Naive thymus-derived CD4-positive, alpha-beta T cell (primary cell): Measurements from ENCODE around the gene SNRNP25. TPM values are rescaled to one million over a fixed set of nuclear protein-coding genes. Genes with fewer than 3 reads are reported as not detected.

Source experiments
- ATAC-seq: fragments of 150-1000 bp; cut with Tn5 transposase; 2 replicates; pipeline ENCODE4 v1.10.0; 2021; ENCODE audit warnings: mild to moderate bottlenecking, moderate library complexity
- CTCF ChIA-PET: fragments of 350-600 bp; sonication (Branson Sonifier 250); formaldehyde crosslinking; loops from one replicate; lab custom pipeline; 2021; ENCODE audit warnings: antibody characterized with exemption; lab: Charles Lee
- POLR2A ChIA-PET: fragments of 350-600 bp; sonication (Branson Sonifier 250); formaldehyde crosslinking; loops from one replicate; lab custom pipeline; 2021; ENCODE audit warnings: antibody characterized with exemption, inconsistent platforms; lab: Charles Lee
- DNase-seq, 9 donors: peaks; one replicate each; pipeline versions ENCODE4 v3.0.0 to v3.0.0-alpha.2; 2020 to 2022; ENCODE audit warnings: mixed read lengths in 1 of 9
- H3K27ac ChIP-seq: one replicate; pipeline ENCODE4 v1.7.0; 2013; ENCODE audit warnings: mild to moderate bottlenecking, low read depth, low read length, moderate library complexity
- H3K27me3 ChIP-seq, 2 donors: one replicate each; pipeline ENCODE4 v1.7.0; 2013; ENCODE audit warnings: low read length in 2 of 2, mild to moderate bottlenecking in 2 of 2, moderate library complexity in 2 of 2; ENCODE audit not compliant: control insufficient read depth in 2 of 2, insufficient read depth in 2 of 2
- H3K36me3 ChIP-seq, 3 experiments: 1 replicate in 2 of 3; 2 replicates in 1 of 3; pipeline ENCODE4 v1.7.0; 2013; ENCODE audit warnings: low read length in 3 of 3, mild to moderate bottlenecking in 3 of 3, moderate library complexity in 1 of 3; ENCODE audit not compliant: insufficient read depth in 3 of 3, control insufficient read depth in 2 of 3
- H3K4me1 ChIP-seq, 2 donors: one replicate each; pipeline ENCODE4 v1.7.0; 2013; ENCODE audit warnings: low read length in 2 of 2, mild to moderate bottlenecking in 2 of 2, moderate library complexity in 1 of 2; ENCODE audit not compliant: control insufficient read depth in 2 of 2, insufficient read depth in 2 of 2
- H3K4me3 ChIP-seq: 2 replicates; pipeline ENCODE4 v1.7.0; 2013; ENCODE audit warnings: mild to moderate bottlenecking, low read length
- H3K9me3 ChIP-seq, 3 experiments: 1 replicate in 2 of 3; 2 replicates in 1 of 3; pipeline ENCODE4 v1.7.0; 2013; ENCODE audit warnings: low read length in 3 of 3; ENCODE audit not compliant: control insufficient read depth in 2 of 3
- H3K27ac Mint-ChIP-seq, 9 donors: one replicate each; pipeline ENCODE4 v1.8.0; 2020 to 2022; ENCODE audit warnings: mixed read lengths in 9 of 9, mild to moderate bottlenecking in 8 of 9, moderate library complexity in 5 of 9, inconsistent platforms in 2 of 9
- H3K27me3 Mint-ChIP-seq, 5 donors: one replicate each; pipeline ENCODE4 v1.8.0; 2021 to 2022; ENCODE audit warnings: mixed read lengths in 5 of 5, mild to moderate bottlenecking in 1 of 5
- H3K36me3 Mint-ChIP-seq, 5 donors: one replicate each; pipeline ENCODE4 v1.8.0; 2020 to 2022; ENCODE audit warnings: mixed read lengths in 5 of 5, mild to moderate bottlenecking in 3 of 5, inconsistent platforms in 1 of 5
- H3K4me1 Mint-ChIP-seq, 7 donors: one replicate each; pipeline ENCODE4 v1.8.0; 2020 to 2022; ENCODE audit warnings: mixed read lengths in 7 of 7, mild to moderate bottlenecking in 3 of 7, inconsistent platforms in 1 of 7
- H3K4me3 Mint-ChIP-seq, 10 donors: one replicate each; pipeline ENCODE4 v1.8.0; 2020 to 2022; ENCODE audit warnings: mild to moderate bottlenecking in 10 of 10, mixed read lengths in 10 of 10, moderate library complexity in 6 of 10, inconsistent platforms in 2 of 10
- H3K9me3 Mint-ChIP-seq, 11 donors: one replicate each; pipeline ENCODE4 v1.8.0; 2020 to 2022; ENCODE audit warnings: mixed read lengths in 11 of 11, mild to moderate bottlenecking in 4 of 11, inconsistent platforms in 1 of 11, moderate library complexity in 1 of 11
- intact Hi-C, 2 donors: fragments of 100-400 bp; cut with micrococcal nuclease; formaldehyde crosslinking; loops; one replicate each; pipeline ENCODE4 v1.15.1; 2023
- polyA plus RNA-seq, 2 donors: library from polyadenylated mRNA; unstranded; fragments of 300-500 nt; fragmentation: Illumina TruSeq; gene quantifications; one replicate each; pipeline ENCODE4 v1.2.3, GENCODE V29; 2021
- total RNA-seq, 6 experiments: library from RNA in 5 of 6; stranded (reverse) in 5 of 6; gene quantifications; 1 replicate in 5 of 6; 2 replicates in 1 of 6; pipeline ENCODE4 v1.2.3 and lab custom pipeline; 2021 to 2026

The SNRNP25 gene
- total and polyA plus RNA-seq, 7 experiments from 2014 or later = 9.8 to 57.4 (median 12.3) TPM

- peaks cover 0 to under 1% (median 0%) of the 10 kb centered on the region in 5 donors for H3K27me3 Mint-ChIP-seq
- Histone ChIP-seq H3K27ac (no peak overlapping the region), H3K4me3 (no peak overlapping the region), H3K27me3 (no peaks in the 10 kb centered on the region), H3K36me3 (peaks cover 0 to under 1% (median 0%) of the 10 kb centered on the region in 3 experiments), H3K4me1 (no peaks in the 10 kb centered on the region), H3K9me3 (no peaks in the 10 kb centered on the region)
- CTCF ChIA-PET = interaction anchor here (6.4 kb wide), 1 partner anchor 34 kb away, joined by 96 read pairs; no protein-coding TSS in a partner anchor
- no peaks in the 10 kb centered on the region for H3K9me3 Mint-ChIP-seq
- ATAC-seq = no peak
- intact Hi-C loops = no loop called here
- peaks cover 0 to 8% (median 3%) of the 10 kb centered on the region in 7 donors for H3K4me1 Mint-ChIP-seq
- no peak overlapping the region for H3K4me3 Mint-ChIP-seq
- H3K27ac Mint-ChIP-seq = no peak overlapping the region
- POLR2A ChIA-PET = interaction anchor here (1.1 to 1.2 kb wide), 2 partner anchors 9 to 74 kb away, joined by 3 to 4 read pairs; partner anchors contain the start of genes POLR3K and SNRNP25
- no peak for DNase-seq
- no peaks in the 10 kb centered on the region for H3K36me3 Mint-ChIP-seq
These were observed 8.8 kb downstream of the SNRNP25 start for GRCh38 chr16:62283-62967.

GRCh38 chr16:62968-63391 is 9.4 kb downstream of the SNRNP25 start:
- H3K27me3 ChIP-seq = no peaks in the 10 kb centered on the region
- Mint-ChIP-seq H3K4me3 (no peak overlapping the region), H3K9me3 (no peaks in the 10 kb centered on the region), H3K27ac (no peak overlapping the region), H3K27me3 (peaks cover 0 to 3% (median 0%) of the 10 kb centered on the region in 5 donors), H3K36me3 (no peaks in the 10 kb centered on the region), H3K4me1 (peaks cover 0 to 8% (median 3%) of the 10 kb centered on the region in 7 donors)
- ChIA-PET POLR2A (interaction anchor here (1.1 to 1.2 kb wide), 2 partner anchors 10 to 73 kb away, joined by 3 to 4 read pairs; partner anchors contain the start of genes POLR3K and SNRNP25), CTCF (interaction anchor here (6.4 kb wide), 1 partner anchor 33 kb away, joined by 96 read pairs; no protein-coding TSS in a partner anchor)
- intact Hi-C loops = no loop called here
- no peaks in the 10 kb centered on the region for H3K4me1 ChIP-seq
- no peaks in the 10 kb centered on the region for H3K9me3 ChIP-seq
- ATAC-seq = no peak
- no peak for DNase-seq
- H3K36me3 ChIP-seq = no peaks in the 10 kb centered on the region
- no peak overlapping the region for H3K27ac ChIP-seq
- no peak overlapping the region for H3K4me3 ChIP-seq

- Mint-ChIP-seq H3K9me3 (no peaks in the 10 kb centered on the region), H3K27me3 (peaks cover 0 to 3% (median 0%) of the 10 kb centered on the region in 5 donors), H3K4me1 (peaks cover 0 to 8% (median 3%) of the 10 kb centered on the region in 7 donors), H3K36me3 (no peaks in the 10 kb centered on the region), H3K27ac (no peak overlapping the region), H3K4me3 (no peak overlapping the region)
- ChIA-PET POLR2A (no interaction called here), CTCF (interaction anchor here (0.6 to 6.4 kb wide), 2 partner anchors 33 to 308 kb away, joined by 3 to 96 read pairs; no protein-coding TSS in a partner anchor)
- H3K4me1 ChIP-seq = no peaks in the 10 kb centered on the region
- no peak overlapping the region for H3K27ac ChIP-seq
- DNase-seq (no peak), ATAC-seq (no peak)
- no peaks in the 10 kb centered on the region for H3K36me3 ChIP-seq
- no peaks in the 10 kb centered on the region for H3K27me3 ChIP-seq
- intact Hi-C loops = no loop called here
- no peak overlapping the region for H3K4me3 ChIP-seq
- no peaks in the 10 kb centered on the region for H3K9me3 ChIP-seq
These were observed 9.8 kb downstream of the SNRNP25 start for GRCh38 chr16:63466-63865.

- Histone ChIP-seq H3K9me3 (no peaks in the 10 kb centered on the region), H3K27me3 (no peaks in the 10 kb centered on the region), H3K27ac (no peak overlapping the region), H3K4me3 (no peak overlapping the region), H3K36me3 (no peaks in the 10 kb centered on the region), H3K4me1 (no peaks in the 10 kb centered on the region)
- no peak overlapping the region for H3K27ac Mint-ChIP-seq
- DNase-seq = no peak
- peaks cover 0 to 7% (median 0%) of the 10 kb centered on the region in 5 donors for H3K27me3 Mint-ChIP-seq
- CTCF ChIA-PET = interaction anchor here (0.6 to 6.4 kb wide), 7 partner anchors 17 to 307 kb away, joined by 3 to 96 read pairs (median 3); no protein-coding TSS in a partner anchor
- H3K4me3 Mint-ChIP-seq = no peak overlapping the region
- H3K9me3 Mint-ChIP-seq = no peaks in the 10 kb centered on the region
- ATAC-seq = no peak
- POLR2A ChIA-PET = interaction anchor here (0.7 to 1.7 kb wide), 3 partner anchors 30 to 118 kb away, joined by 4 to 7 read pairs (median 4); no protein-coding TSS in a partner anchor
- peaks cover 0 to 8% (median 3%) of the 10 kb centered on the region in 7 donors for H3K4me1 Mint-ChIP-seq
- H3K36me3 Mint-ChIP-seq = no peaks in the 10 kb centered on the region
- intact Hi-C loops = no loop called here
These were observed 10.6 kb downstream of the SNRNP25 start for GRCh38 chr16:63998-64913.

GRCh38 chr16:64914-65255 is 11.3 kb downstream of the SNRNP25 start:
- Mint-ChIP-seq H3K36me3 (no peaks in the 10 kb centered on the region), H3K27me3 (peaks cover 0 to 13% (median 6%) of the 10 kb centered on the region in 5 donors), H3K9me3 (no peaks in the 10 kb centered on the region), H3K4me3 (no peak overlapping the region), H3K27ac (no peak overlapping the region), H3K4me1 (peaks cover 0 to 8% (median 3%) of the 10 kb centered on the region in 7 donors)
- Histone ChIP-seq H3K4me1 (no peaks in the 10 kb centered on the region), H3K27me3 (no peaks in the 10 kb centered on the region), H3K4me3 (no peak overlapping the region), H3K36me3 (no peaks in the 10 kb centered on the region), H3K27ac (no peak overlapping the region), H3K9me3 (no peaks in the 10 kb centered on the region)
- intact Hi-C loops = loop anchor here (1.0 kb wide), 3 partner anchors 32 to 297 kb away; no protein-coding TSS in a partner anchor
- DNase-seq (no peak), ATAC-seq (no peak)
- POLR2A ChIA-PET = interaction anchor here (0.7 to 1.7 kb wide), 3 partner anchors 29 to 117 kb away, joined by 4 to 7 read pairs (median 4); no protein-coding TSS in a partner anchor
- CTCF ChIA-PET = interaction anchor here (0.6 to 6.4 kb wide), 9 partner anchors 11 to 300 kb away, joined by 3 to 96 read pairs (median 5); no protein-coding TSS in a partner anchor

- H3K4me1 Mint-ChIP-seq = peaks cover 0 to 8% (median 3%) of the 10 kb centered on the region in 7 donors
- peaks cover 0 to 20% (median 12%) of the 10 kb centered on the region in 5 donors for H3K27me3 Mint-ChIP-seq
- H3K27ac Mint-ChIP-seq = peak overlapping the region in 1 of 9 donors; percentile 63
- Histone ChIP-seq H3K27ac (no peak overlapping the region), H3K4me3 (no peak overlapping the region), H3K9me3 (no peaks in the 10 kb centered on the region), H3K36me3 (no peaks in the 10 kb centered on the region), H3K4me1 (no peaks in the 10 kb centered on the region), H3K27me3 (no peaks in the 10 kb centered on the region)
- intact Hi-C loops = loop anchor here (1.0 kb wide), 3 partner anchors 32 to 297 kb away; no protein-coding TSS in a partner anchor
- no peaks in the 10 kb centered on the region for H3K36me3 Mint-ChIP-seq
- no peaks in the 10 kb centered on the region for H3K9me3 Mint-ChIP-seq
- POLR2A ChIA-PET = interaction anchor here (1.4 to 1.7 kb wide), 2 partner anchors 29 to 32 kb away, joined by 4 to 7 read pairs; no protein-coding TSS in a partner anchor
- DNase-seq = peak; percentile 67 to 89 (median 81)
- H3K4me3 Mint-ChIP-seq = no peak overlapping the region
- peak; percentile 91 for ATAC-seq
- CTCF ChIA-PET = interaction anchor here (0.7 to 6.4 kb wide), 14 partner anchors 9 to 296 kb away, joined by 3 to 96 read pairs (median 4); partner anchors contain the start of genes HBQ1 and POLR3K
These were observed 12.1 kb downstream of the SNRNP25 start for GRCh38 chr16:65745-66144.
